Natural killer cell (primary cell): ENCODE measurements around the gene SYT13. TPM values are rescaled to one million over a fixed set of nuclear protein-coding genes. Genes with fewer than 3 reads are reported as not detected.
A peak's percentile ranks its signal among the peaks of the same experiment; 100 is the strongest.
"Not testable (repeated sequence)": the region's sequence is repeated elsewhere in the genome, so short reads cannot be mapped to it uniquely, and the experiment has no call there.

Source experiments
- ATAC-seq, 3 donors: fragments of 150-1000 bp in 2 of 3; fragments of 200-7000 bp in 1 of 3; cut with Tn5 transposase; 1 replicate in 1 of 3; 2 replicates in 2 of 3; pipeline ENCODE4 v1.10.0; 2021; ENCODE audit warnings: mild to moderate bottlenecking in 2 of 3, moderate library complexity in 2 of 3
- DNase-seq, 2 donors: peaks; one replicate each; pipeline versions ENCODE4 v3.0.0 to v3.0.0-alpha.2; 2013 to 2021; ENCODE audit warnings: mixed read lengths in 1 of 2
- H3K27ac ChIP-seq: one replicate; pipeline ENCODE4 v1.5.1; 2013; ENCODE audit warnings: mild to moderate bottlenecking, low read length
- H3K27me3 ChIP-seq: one replicate; pipeline ENCODE4 v1.6.1; 2013; ENCODE audit warnings: low read length; ENCODE audit not compliant: control insufficient read depth, insufficient read depth
- H3K36me3 ChIP-seq: one replicate; pipeline ENCODE4 v1.6.1; 2013; ENCODE audit warnings: low read length; ENCODE audit not compliant: control insufficient read depth, insufficient read depth
- H3K4me1 ChIP-seq: one replicate; pipeline ENCODE4 v1.6.1; 2013; ENCODE audit warnings: low read length; ENCODE audit not compliant: control insufficient read depth, insufficient read depth
- H3K4me3 ChIP-seq: one replicate; pipeline ENCODE4 v1.5.1; 2013; ENCODE audit warnings: low read length
- H3K9me3 ChIP-seq: one replicate; pipeline ENCODE4 v1.6.1; 2013; ENCODE audit warnings: low read length; ENCODE audit not compliant: control insufficient read depth, insufficient read depth
- H3K27ac Mint-ChIP-seq, 2 donors: one replicate each; pipeline ENCODE4 v1.8.0; 2022; ENCODE audit warnings: mild to moderate bottlenecking in 2 of 2, mixed read lengths in 2 of 2, moderate library complexity in 1 of 2
- H3K27me3 Mint-ChIP-seq, 2 donors: one replicate each; pipeline ENCODE4 v1.8.0; 2022; ENCODE audit warnings: low read depth in 2 of 2, mixed read lengths in 2 of 2
- H3K36me3 Mint-ChIP-seq: one replicate; pipeline ENCODE4 v1.8.0; 2022; ENCODE audit warnings: mixed read lengths
- H3K4me1 Mint-ChIP-seq, 2 donors: one replicate each; pipeline ENCODE4 v1.8.0; 2022; ENCODE audit warnings: mixed read lengths in 2 of 2
- H3K4me3 Mint-ChIP-seq: one replicate; pipeline ENCODE4 v1.8.0; 2022; ENCODE audit warnings: mild to moderate bottlenecking, moderate library complexity, mixed read lengths
- H3K9me3 Mint-ChIP-seq, 2 donors: one replicate each; pipeline ENCODE4 v1.8.0; 2022; ENCODE audit warnings: mixed read lengths in 2 of 2
- WGBS: methylation state at CpG from one replicate; pipeline ENCODE4 v1.1.7; 2013; ENCODE audit warnings: missing lambda C conversion rate; ENCODE audit not compliant: insufficient coverage; 5-methylcytosine and 5-hydroxymethylcytosine counted together
- intact Hi-C: fragments of 100-400 bp; cut with micrococcal nuclease; formaldehyde crosslinking; loops from one replicate; pipeline ENCODE4 v1.14.2; 2022
- total RNA-seq, 4 donors: library from RNA; stranded (reverse); fragments of 120-200 nt in 1 of 4; gene quantifications; one replicate each; pipeline versions ENCODE4 v1.2.3 to v1.2.4, GENCODE V29; 2013 to 2022
- TF ChIP-seq, protein P1 (sequence below): fragments of 200-600 bp; IDR thresholded peaks from one replicate; pipeline ENCODE4 v1.8.0; 2022; ENCODE audit warnings: antibody characterized with exemption

The SYT13 gene
- total RNA-seq, 3 donors from 2014 or later (not counting 1 experiment from before 2014, with no cell fraction given) = not detected

DNA sequence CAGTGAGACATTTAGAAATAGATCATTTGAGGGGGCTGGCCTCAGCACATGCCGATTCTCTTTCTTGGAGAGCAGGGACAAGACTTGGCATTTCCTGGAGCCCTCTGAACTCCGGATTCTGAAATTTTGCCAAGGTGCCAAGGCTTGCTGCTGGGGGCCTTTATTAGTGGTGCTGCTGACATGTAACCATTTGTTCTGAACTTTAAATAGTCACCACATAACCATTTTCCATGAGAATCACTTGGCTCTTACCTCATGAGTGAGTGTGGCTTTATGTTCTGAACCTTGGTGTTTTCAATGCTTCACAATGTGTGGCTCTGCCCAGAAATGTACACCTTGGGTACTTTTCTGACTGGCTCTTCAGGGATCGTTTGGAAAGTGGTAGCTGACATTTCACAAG lies 33.3 kb downstream of the SYT13 start:
- intact Hi-C loops = no loop called here
- H3K4me3 Mint-ChIP-seq = no peak overlapping the region
- H3K36me3 Mint-ChIP-seq = no peaks in the 10 kb centered on the region
- no peak for ATAC-seq
- Histone ChIP-seq H3K27me3 (no peaks in the 10 kb centered on the region), H3K27ac (no peak overlapping the region), H3K36me3 (no peaks in the 10 kb centered on the region), H3K4me1 (no peaks in the 10 kb centered on the region), H3K9me3 (no peaks in the 10 kb centered on the region), H3K4me3 (no peak overlapping the region)
- no peak overlapping the region for H3K27ac Mint-ChIP-seq
- H3K9me3 Mint-ChIP-seq = no peaks in the 10 kb centered on the region
- peaks cover 0 to 18% of the 10 kb centered on the region in 2 donors for H3K27me3 Mint-ChIP-seq
- no peak for DNase-seq
- TF ChIP-seq, protein P1, sequence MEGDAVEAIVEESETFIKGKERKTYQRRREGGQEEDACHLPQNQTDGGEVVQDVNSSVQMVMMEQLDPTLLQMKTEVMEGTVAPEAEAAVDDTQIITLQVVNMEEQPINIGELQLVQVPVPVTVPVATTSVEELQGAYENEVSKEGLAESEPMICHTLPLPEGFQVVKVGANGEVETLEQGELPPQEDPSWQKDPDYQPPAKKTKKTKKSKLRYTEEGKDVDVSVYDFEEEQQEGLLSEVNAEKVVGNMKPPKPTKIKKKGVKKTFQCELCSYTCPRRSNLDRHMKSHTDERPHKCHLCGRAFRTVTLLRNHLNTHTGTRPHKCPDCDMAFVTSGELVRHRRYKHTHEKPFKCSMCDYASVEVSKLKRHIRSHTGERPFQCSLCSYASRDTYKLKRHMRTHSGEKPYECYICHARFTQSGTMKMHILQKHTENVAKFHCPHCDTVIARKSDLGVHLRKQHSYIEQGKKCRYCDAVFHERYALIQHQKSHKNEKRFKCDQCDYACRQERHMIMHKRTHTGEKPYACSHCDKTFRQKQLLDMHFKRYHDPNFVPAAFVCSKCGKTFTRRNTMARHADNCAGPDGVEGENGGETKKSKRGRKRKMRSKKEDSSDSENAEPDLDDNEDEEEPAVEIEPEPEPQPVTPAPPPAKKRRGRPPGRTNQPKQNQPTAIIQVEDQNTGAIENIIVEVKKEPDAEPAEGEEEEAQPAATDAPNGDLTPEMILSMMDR = no peak
- H3K4me1 Mint-ChIP-seq = no peaks in the 10 kb centered on the region
- WGBS = 87% methylated on average over 3 of the region's 3 CpGs

DNA sequence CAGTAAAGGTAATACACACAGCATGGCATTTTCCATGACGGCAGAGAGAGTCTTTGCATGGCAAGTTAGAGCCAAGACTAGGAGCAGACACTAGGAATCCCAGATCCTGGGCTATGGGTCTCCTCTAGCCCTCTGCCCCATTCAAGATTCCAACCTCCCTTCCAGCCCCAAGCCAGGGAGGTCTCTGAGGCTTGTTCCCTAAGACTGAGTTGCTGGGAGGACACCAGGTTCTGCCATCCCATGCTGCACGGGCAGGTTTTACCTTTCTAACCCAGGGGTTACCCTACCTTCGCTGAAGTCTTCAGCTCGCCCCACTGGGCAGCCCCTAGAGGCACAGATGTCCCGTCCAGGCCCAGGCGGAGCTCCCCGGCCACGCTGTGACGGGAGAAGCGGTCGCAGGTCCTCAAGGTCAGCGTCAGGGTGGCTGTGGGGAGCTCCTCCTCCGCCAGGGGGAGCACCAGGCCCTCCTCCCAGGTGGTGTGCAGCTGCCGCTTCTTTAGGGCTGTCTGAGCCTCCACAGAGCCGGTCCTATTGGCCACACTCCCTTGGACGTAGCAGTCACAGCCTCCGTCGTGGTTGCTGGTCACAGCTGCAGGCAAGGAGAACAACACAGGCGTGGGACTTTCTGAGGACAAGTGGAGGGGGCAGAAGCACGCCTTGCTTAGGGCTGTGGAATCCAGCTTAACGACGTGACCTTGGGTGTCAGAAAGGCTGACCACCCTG lies 33.8 kb downstream of the SYT13 start:
- H3K9me3 Mint-ChIP-seq = no peaks in the 10 kb centered on the region
- H3K4me1 Mint-ChIP-seq = no peaks in the 10 kb centered on the region
- DNase-seq = peak in 1 of 2 donors; percentile 30
- H3K27ac ChIP-seq = no peak overlapping the region
- H3K27ac Mint-ChIP-seq = no peak overlapping the region
- no peaks in the 10 kb centered on the region for H3K9me3 ChIP-seq
- 67% methylated on average over 22 of the region's 22 CpGs for WGBS
- H3K4me3 ChIP-seq = no peak overlapping the region
- H3K36me3 ChIP-seq = no peaks in the 10 kb centered on the region
- peaks cover 0 to 18% of the 10 kb centered on the region in 2 donors for H3K27me3 Mint-ChIP-seq
- H3K4me1 ChIP-seq = no peaks in the 10 kb centered on the region
- no peaks in the 10 kb centered on the region for H3K27me3 ChIP-seq
- H3K4me3 Mint-ChIP-seq = no peak overlapping the region
- TF ChIP-seq, protein P1 = peak; percentile 35
- H3K36me3 Mint-ChIP-seq = no peaks in the 10 kb centered on the region
- ATAC-seq = no peak
- intact Hi-C loops = no loop called here

DNA sequence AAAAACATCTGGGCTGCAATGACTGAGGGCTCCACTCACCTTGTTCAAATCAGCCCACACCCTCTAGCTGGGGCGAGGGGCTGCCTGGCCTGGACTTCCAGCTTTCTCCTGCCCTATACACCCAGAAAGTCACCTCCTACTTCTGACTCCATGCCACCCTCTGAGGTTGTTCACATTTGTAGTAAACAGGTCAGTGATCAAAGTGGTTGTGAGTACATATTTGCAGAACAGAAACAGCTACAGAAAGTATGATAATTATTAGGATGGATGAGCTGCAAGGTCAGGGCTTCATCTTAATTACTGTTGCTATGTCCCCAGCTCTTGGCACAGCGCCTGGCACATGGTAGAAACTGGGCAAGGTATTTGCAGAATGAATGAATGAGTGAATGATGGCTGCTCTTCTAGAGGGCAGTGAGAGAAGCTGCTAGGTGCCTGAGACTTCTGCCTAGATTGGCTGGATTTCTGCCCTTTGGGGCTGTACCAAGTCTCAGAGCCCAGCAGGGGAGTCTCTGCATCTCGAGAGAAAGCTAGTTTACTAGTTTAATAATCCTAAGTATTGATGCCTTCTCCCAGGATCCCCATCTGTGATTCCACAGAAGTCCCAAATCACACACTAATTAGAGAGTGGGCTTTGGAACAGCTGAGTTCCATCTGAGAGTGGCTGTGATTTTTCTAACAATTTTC lies 36.0 kb downstream of the SYT13 start:
- Mint-ChIP-seq H3K4me3 (no peak overlapping the region), H3K27ac (no peak overlapping the region), H3K27me3 (peaks cover 0 to 17% of the 10 kb centered on the region in 2 donors), H3K4me1 (no peaks in the 10 kb centered on the region), H3K9me3 (no peaks in the 10 kb centered on the region), H3K36me3 (no peaks in the 10 kb centered on the region)
- DNase-seq = no peak
- TF ChIP-seq, protein P1 = no peak
- Histone ChIP-seq H3K27me3 (no peaks in the 10 kb centered on the region), H3K27ac (no peak overlapping the region), H3K4me1 (no peaks in the 10 kb centered on the region), H3K4me3 (no peak overlapping the region), H3K36me3 (no peaks in the 10 kb centered on the region), H3K9me3 (no peaks in the 10 kb centered on the region)
- WGBS = 66% methylated on average over 3 of the region's 3 CpGs
- ATAC-seq = no peak
- intact Hi-C loops = no loop called here

DNA sequence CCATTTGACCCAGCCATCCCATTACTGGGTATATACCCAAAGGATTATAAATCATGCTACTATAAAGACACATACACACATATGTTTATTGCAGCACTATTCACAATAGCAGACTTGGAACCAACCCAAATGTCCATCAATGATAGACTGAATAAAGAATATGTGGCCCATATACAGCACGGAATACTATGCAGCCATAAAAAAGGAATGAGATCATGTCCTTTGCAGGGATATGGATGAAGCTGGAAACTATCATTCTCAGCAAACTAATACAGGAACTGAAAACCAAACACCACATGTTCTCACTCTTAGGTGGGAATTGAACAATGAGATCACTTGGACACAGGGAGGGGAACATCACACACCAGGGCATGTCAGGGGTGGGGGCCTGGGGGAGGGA lies 36.8 kb downstream of the SYT13 start:
- ATAC-seq, intact Hi-C loops, H3K4me3 Mint-ChIP-seq, H3K9me3 Mint-ChIP-seq, H3K4me1 ChIP-seq, DNase-seq, H3K36me3 ChIP-seq, H3K4me3 ChIP-seq, H3K27ac Mint-ChIP-seq, H3K4me1 Mint-ChIP-seq, H3K36me3 Mint-ChIP-seq, H3K9me3 ChIP-seq, H3K27ac ChIP-seq, H3K27me3 ChIP-seq: not testable (repeated sequence)
- no CpG with 5 or more reads among the region's 1 CpG for WGBS
- H3K27me3 Mint-ChIP-seq = peaks cover 0 to 17% of the 10 kb centered on the region in 2 donors
